ENCODE data around the gene SHISA7. TPM values are rescaled to one million over a fixed set of nuclear protein-coding genes. Genes with fewer than 3 reads are reported as not detected.

Gene SHISA7
- total RNA-seq, 1 experiment from 2014 or later, result not detected

GRCh38 chr19:55457683-55458457, 14.8 kb upstream of the SHISA7 start:
- BruUV-seq (replicated peaks), result no TSS peak
- Histone ChIP-seq H3K36me3 (ENCODE audit: low read depth, low read length) (peaks cover 11% of the 10 kb centered on the region; the same call in 1 of the 2 replicates), H3K27ac (ENCODE audit: low read length) (no peak overlapping the region), H3F3A (ENCODE audit: low read length, unreplicated experiment) (no peaks in the 10 kb centered on the region), H3K9ac (ENCODE audit: low read length) (no peak overlapping the region), H3K4me2 (ENCODE audit: low read length) (no peak overlapping the region), H3K79me2 (ENCODE audit: low read length) (peaks cover 27% of the 10 kb centered on the region), H3K9me2 (replicated peaks; ENCODE audit: low read length) (no peaks in the 10 kb centered on the region), H4K20me1 (ENCODE audit: low read length) (peaks cover 6% of the 10 kb centered on the region; the same call in 1 of the 2 replicates), H3K4me3 (ENCODE audit: low read length) (no peak overlapping the region), H3K27me3 (ENCODE audit: low read length) (no peaks in the 10 kb centered on the region), H3K4me1 (ENCODE audit: insufficient read depth, low read length) (peaks cover 13% of the 10 kb centered on the region), H2AFZ (ENCODE audit: low read length) (no peak overlapping the region), H3K9me3 (ENCODE audit: low read length) (no peaks in the 10 kb centered on the region)
- ATAC-seq (no peak), DNase-seq (no peak)
- CTCF ChIA-PET, result interaction anchor here (0.6 kb wide), 1 partner anchor 311 kb away, joined by 3 read pairs; no protein-coding TSS in a partner anchor
- TF ChIP-seq, protein P1, sequence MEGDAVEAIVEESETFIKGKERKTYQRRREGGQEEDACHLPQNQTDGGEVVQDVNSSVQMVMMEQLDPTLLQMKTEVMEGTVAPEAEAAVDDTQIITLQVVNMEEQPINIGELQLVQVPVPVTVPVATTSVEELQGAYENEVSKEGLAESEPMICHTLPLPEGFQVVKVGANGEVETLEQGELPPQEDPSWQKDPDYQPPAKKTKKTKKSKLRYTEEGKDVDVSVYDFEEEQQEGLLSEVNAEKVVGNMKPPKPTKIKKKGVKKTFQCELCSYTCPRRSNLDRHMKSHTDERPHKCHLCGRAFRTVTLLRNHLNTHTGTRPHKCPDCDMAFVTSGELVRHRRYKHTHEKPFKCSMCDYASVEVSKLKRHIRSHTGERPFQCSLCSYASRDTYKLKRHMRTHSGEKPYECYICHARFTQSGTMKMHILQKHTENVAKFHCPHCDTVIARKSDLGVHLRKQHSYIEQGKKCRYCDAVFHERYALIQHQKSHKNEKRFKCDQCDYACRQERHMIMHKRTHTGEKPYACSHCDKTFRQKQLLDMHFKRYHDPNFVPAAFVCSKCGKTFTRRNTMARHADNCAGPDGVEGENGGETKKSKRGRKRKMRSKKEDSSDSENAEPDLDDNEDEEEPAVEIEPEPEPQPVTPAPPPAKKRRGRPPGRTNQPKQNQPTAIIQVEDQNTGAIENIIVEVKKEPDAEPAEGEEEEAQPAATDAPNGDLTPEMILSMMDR (conservative IDR thresholded peaks at IDR 0.05; ENCODE audit: low read depth, low read length), result no peak
- TF ChIP-seq EZH2 (IDR thresholded peaks at IDR 0.05; ENCODE audit: low read length, unreplicated experiment), result no peak
- TF ChIP-seq EZH2phosphoT487 (IDR thresholded peaks at IDR 0.05; ENCODE audit: borderline replicate concordance, low read length), result no peak
- POLR2A ChIA-PET (ENCODE audit: unreplicated experiment), result no interaction called here
- intact Hi-C loops (cut with micrococcal nuclease), result no loop called here

- POLR2A ChIA-PET (ENCODE audit: unreplicated experiment), result no interaction called here
- no peaks in the 10 kb centered on the region for H3K9me2 ChIP-seq (replicated peaks; ENCODE audit: low read length)
- TF ChIP-seq EZH2phosphoT487 (IDR thresholded peaks at IDR 0.05; ENCODE audit: borderline replicate concordance, low read length), result no peak
- TF ChIP-seq, protein P1 (conservative IDR thresholded peaks at IDR 0.05; ENCODE audit: low read depth, low read length), result no peak
- no peak for TF ChIP-seq EZH2 (IDR thresholded peaks at IDR 0.05; ENCODE audit: low read length, unreplicated experiment)
- no peak overlapping the region for H3K27ac ChIP-seq (ENCODE audit: low read length)
- H3K79me2 ChIP-seq (ENCODE audit: low read length), result peaks cover 27% of the 10 kb centered on the region
- no peak for DNase-seq
- CTCF ChIA-PET, result no interaction called here
- no peaks in the 10 kb centered on the region for H3K9me3 ChIP-seq (ENCODE audit: low read length)
- H3K4me2 ChIP-seq (ENCODE audit: low read length), result no peak overlapping the region
- no peak overlapping the region for H3K4me3 ChIP-seq (ENCODE audit: low read length)
- H3F3A ChIP-seq (ENCODE audit: low read length, unreplicated experiment), result no peaks in the 10 kb centered on the region
- no TSS peak for BruUV-seq (replicated peaks)
- H4K20me1 ChIP-seq (ENCODE audit: low read length), result peaks cover 6% of the 10 kb centered on the region; the same call in 1 of the 2 replicates
- no peak for ATAC-seq
- H2AFZ ChIP-seq (ENCODE audit: low read length), result no peak overlapping the region
- peaks cover 8% of the 10 kb centered on the region for H3K4me1 ChIP-seq (ENCODE audit: insufficient read depth, low read length)
- intact Hi-C loops (cut with micrococcal nuclease), result no loop called here
- H3K36me3 ChIP-seq (ENCODE audit: low read depth, low read length), result peaks cover 12% of the 10 kb centered on the region; the same call in 1 of the 2 replicates
- peaks cover 9% of the 10 kb centered on the region for H3K27me3 ChIP-seq (ENCODE audit: low read length)
- no peak overlapping the region for H3K9ac ChIP-seq (ENCODE audit: low read length)
Observed at GRCh38 chr19:55456347-55456746, 13.2 kb upstream of the SHISA7 start.
